ENCODE measurements around the gene RAB36.

DNA sequence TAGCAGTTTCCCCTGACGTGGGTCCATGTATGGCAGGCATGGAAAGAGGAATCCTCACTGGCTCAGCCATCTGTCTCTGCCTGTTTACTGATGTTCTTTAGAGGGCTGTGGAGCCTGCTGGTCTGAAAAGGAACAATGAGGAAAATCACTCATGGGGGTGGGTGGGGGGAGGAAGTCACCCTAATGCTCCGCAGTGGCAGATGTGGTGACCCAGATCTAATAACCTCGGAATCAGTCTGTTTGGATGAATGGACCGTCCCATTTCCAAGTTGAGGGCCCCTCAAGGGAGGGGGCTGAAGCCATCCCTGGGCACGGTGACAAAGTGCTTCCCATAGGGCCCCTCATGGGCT is 39.5 kb downstream of the RAB36 start:
- no peak for TF ChIP-seq CTCF (IDR thresholded peaks at IDR 0.05)
- TF ChIP-seq POLR2A (IDR thresholded peaks at IDR 0.05): no peak
